ENCODE data around the gene PAK5. TPM values are rescaled to one million over a fixed set of nuclear protein-coding genes. Genes with fewer than 3 reads are reported as not detected.

The PAK5 gene
- total RNA-seq, 1 donor from 2014 or later, result not detected

GRCh38 chr20:9510911-9511310 lies 328.0 kb downstream of the PAK5 start:
- intact Hi-C loops (cut with DNase I), result no loop called here
- no peak for TF ChIP-seq CTCF (IDR thresholded peaks at IDR 0.05)
- H3K9me3 ChIP-seq, result no peaks in the 10 kb centered on the region

DNA sequence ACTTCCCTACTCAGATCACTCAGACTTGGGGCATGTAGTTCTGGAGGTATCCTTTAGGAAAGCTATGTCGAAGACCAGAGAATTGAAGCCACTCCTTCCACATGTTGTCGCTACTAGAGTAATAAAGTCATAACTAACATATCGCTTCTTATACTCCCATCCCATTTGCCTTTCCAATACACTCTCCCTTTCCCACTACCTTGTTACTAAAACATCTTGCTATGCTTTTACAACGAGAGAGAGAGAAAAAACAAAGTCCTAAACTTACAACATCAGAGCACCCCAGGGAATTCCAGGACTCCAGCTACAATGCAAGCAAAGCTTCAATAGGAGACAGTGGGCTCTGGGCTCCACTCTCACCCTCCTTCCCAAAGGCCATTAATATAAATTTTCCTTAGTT lies 329.6 kb downstream of the PAK5 start:
- intact Hi-C loops (cut with DNase I), result no loop called here
- TF ChIP-seq CTCF (IDR thresholded peaks at IDR 0.05), result no peak
- H3K27ac ChIP-seq, result no peak overlapping the region
- no peak overlapping the region for H3K4me3 ChIP-seq
- no peaks in the 10 kb centered on the region for H3K9me3 ChIP-seq
- H3K36me3 ChIP-seq, result no peaks in the 10 kb centered on the region
- no peaks in the 10 kb centered on the region for H3K4me1 ChIP-seq
- DNase-seq (ENCODE audit: low spot score in 2 of 2), result no peak
- H3K27me3 ChIP-seq, result no peaks in the 10 kb centered on the region

More at GRCh38 chr20:9510911-9511310, 328.0 kb downstream of the PAK5 start:
- H3K4me3 ChIP-seq, result no peak overlapping the region
- H3K4me1 ChIP-seq, result peaks cover 3 to 11% of the 10 kb centered on the region in 2 donors
- no peak for DNase-seq (ENCODE audit: low spot score in 2 of 2)
- no peaks in the 10 kb centered on the region for H3K27me3 ChIP-seq
- H3K36me3 ChIP-seq, result no peaks in the 10 kb centered on the region
- H3K27ac ChIP-seq, result no peak overlapping the region

- no peaks in the 10 kb centered on the region for H3K9me3 ChIP-seq
- no peak for TF ChIP-seq CTCF (IDR thresholded peaks at IDR 0.05)
- H3K27me3 ChIP-seq, result no peaks in the 10 kb centered on the region
- DNase-seq (ENCODE audit: low spot score in 2 of 2), result no peak
- H3K4me1 ChIP-seq, result no peaks in the 10 kb centered on the region
- intact Hi-C loops (cut with DNase I), result no loop called here
- H3K27ac ChIP-seq, result no peak overlapping the region
- no peak overlapping the region for H3K4me3 ChIP-seq
- no peaks in the 10 kb centered on the region for H3K36me3 ChIP-seq
Measured at GRCh38 chr20:9508696-9509178, 330.1 kb downstream of the PAK5 start.

DNA sequence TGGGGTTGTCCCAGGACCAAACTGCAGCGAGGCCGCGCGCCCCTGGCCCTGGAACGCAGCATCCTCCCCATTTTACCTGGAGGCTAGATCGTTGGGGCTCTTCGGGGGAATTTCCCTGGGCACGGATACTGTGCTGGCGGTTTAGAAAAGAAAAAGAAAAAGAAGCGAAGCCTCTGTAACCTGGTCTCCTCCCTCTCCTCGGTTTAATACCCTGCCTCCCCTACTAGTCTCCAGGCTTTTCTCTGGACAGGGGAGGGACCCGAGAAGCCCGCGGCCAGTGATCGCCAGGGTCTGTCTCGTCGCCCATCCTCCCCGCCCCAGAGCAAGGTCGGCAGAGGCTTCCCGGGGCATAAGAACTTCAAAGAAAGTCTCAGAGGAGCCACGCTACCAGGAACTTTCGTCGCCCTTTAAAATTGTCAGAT lies 330.6 kb downstream of the PAK5 start:
- H3K36me3 ChIP-seq, result no peaks in the 10 kb centered on the region
- intact Hi-C loops (cut with DNase I), result no loop called here
- H3K27me3 ChIP-seq, result no peaks in the 10 kb centered on the region
- no peaks in the 10 kb centered on the region for H3K9me3 ChIP-seq
- TF ChIP-seq CTCF (IDR thresholded peaks at IDR 0.05), result no peak
- H3K4me3 ChIP-seq, result no peak overlapping the region
- no peak for DNase-seq (ENCODE audit: low spot score in 2 of 2)
- no peak overlapping the region for H3K27ac ChIP-seq
- no peaks in the 10 kb centered on the region for H3K4me1 ChIP-seq

DNA sequence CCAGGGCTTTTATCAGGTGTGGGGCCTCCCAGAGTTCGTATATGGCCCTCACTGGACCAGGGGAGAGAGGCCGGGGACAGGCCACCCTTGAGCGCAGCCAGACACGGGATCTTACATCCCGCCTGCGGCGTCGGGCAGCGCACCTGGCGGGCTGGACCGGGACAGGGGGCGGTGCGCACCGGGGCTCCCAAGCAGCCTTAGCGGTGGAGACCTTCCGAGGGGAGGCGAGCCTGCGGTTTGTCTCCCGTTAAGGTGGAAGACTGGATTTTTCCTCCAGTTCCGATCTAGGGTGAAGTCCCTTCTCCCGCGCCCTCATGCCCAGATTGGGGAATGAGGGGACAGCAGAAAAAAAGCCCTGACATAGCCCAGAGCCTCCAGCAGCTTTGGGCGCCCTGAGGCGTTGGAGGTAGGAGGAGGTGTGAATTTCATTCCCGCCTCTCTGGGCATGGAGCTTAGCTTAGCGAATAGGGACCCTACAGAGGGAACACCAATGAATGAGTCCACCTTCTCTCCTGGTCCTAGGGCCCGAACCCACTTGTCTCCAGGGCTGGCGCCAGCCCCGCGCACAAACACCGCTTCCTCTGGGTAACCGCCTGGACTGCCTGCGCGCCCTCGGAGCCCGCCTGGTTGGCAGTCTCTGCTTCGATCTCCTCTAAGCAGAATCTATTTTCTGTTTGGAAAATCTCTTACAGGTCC lies 331.2 kb downstream of the PAK5 start:
- intact Hi-C loops (cut with DNase I), result no loop called here

More for the DNA sequence above, 331.2 kb downstream of the PAK5 start:
- Histone ChIP-seq H3K36me3 (no peaks in the 10 kb centered on the region), H3K4me1 (no peaks in the 10 kb centered on the region), H3K27me3 (no peaks in the 10 kb centered on the region), H3K27ac (no peak overlapping the region), H3K9me3 (no peaks in the 10 kb centered on the region), H3K4me3 (no peak overlapping the region)
- TF ChIP-seq CTCF (IDR thresholded peaks at IDR 0.05), result no peak
- DNase-seq (ENCODE audit: low spot score in 2 of 2), result no peak
